ENCODE measurements around the gene YWHAQ.

- TF ChIP-seq CTCF (IDR thresholded peaks at IDR 0.05): no peak
- no peak for TF ChIP-seq POLR2AphosphoS5 (IDR thresholded peaks at IDR 0.05)
- no peak for TF ChIP-seq EP300 (IDR thresholded peaks at IDR 0.05)
Measured at GRCh38 chr2:9679218-9679617, 48.4 kb upstream of the YWHAQ start.
